Lower lobe of right lung (tissue), 2 donors: ENCODE measurements around the gene CTCF. TPM values are rescaled to one million over a fixed set of nuclear protein-coding genes. Genes with fewer than 3 reads are reported as not detected.

ENCODE experiments used
- ATAC-seq, 2 donors: fragments of 200-7000 bp; cut with Tn5 transposase; one replicate each; pipeline ENCODE4 v1.9.1; 2020 to 2022; ENCODE audit warnings: mild to moderate bottlenecking in 2 of 2, moderate library complexity in 2 of 2
- DNase-seq: peaks from one replicate; pipeline ENCODE4 v3.0.0-alpha.2; 2020
- H3K27ac ChIP-seq: fragments of 200-600 bp; one replicate; pipeline ENCODE4 v1.8.0; 2022
- H3K27me3 ChIP-seq: fragments of 200-600 bp; one replicate; pipeline ENCODE4 v1.8.0; 2022; ENCODE audit warnings: low read depth
- H3K36me3 ChIP-seq: fragments of 200-600 bp; one replicate; pipeline ENCODE4 v1.8.0; 2022; ENCODE audit warnings: mild to moderate bottlenecking
- H3K4me1 ChIP-seq: fragments of 200-600 bp; one replicate; pipeline ENCODE4 v1.8.0; 2022
- H3K4me3 ChIP-seq: fragments of 200-600 bp; one replicate; pipeline ENCODE4 v1.8.0; 2022; ENCODE audit warnings: mild to moderate bottlenecking
- H3K9me3 ChIP-seq: fragments of 200-600 bp; one replicate; pipeline ENCODE4 v1.8.0; 2022
- intact Hi-C: fragments of 100-400 bp; cut with DNase I; formaldehyde crosslinking; loops from one replicate; pipeline ENCODE4 v1.11.0; 2022
- total RNA-seq: library from RNA; stranded (reverse); fragmentation: NEBNext Ultra II Directional; extraction: Animal tissue kit (Norgen Biotek cat#: 25700); gene quantifications from one replicate; pipeline ENCODE4 v1.2.1, GENCODE V29; 2021
- TF ChIP-seq, protein P1 (sequence below): fragments of 200-600 bp; IDR thresholded peaks from one replicate; pipeline ENCODE4 v1.8.0; 2022; ENCODE audit warnings: antibody characterized with exemption, mild to moderate bottlenecking
- donor health status: DM: no; HTN: yes; CAD: no; lungs with severe emphysema.

CTCF gene
- total RNA-seq, 1 donor from 2014 or later, result 36.2 TPM

- ATAC-seq (peak; percentile 19 to 21), DNase-seq (no peak)
- Histone ChIP-seq H3K4me1 (peaks cover 25% of the 10 kb centered on the region), H3K36me3 (peaks cover 37% of the 10 kb centered on the region), H3K4me3 (no peak overlapping the region), H3K9me3 (no peaks in the 10 kb centered on the region), H3K27ac (peak overlapping the region; percentile 67), H3K27me3 (no peaks in the 10 kb centered on the region)
- intact Hi-C loops, result no loop called here
- TF ChIP-seq, protein P1, sequence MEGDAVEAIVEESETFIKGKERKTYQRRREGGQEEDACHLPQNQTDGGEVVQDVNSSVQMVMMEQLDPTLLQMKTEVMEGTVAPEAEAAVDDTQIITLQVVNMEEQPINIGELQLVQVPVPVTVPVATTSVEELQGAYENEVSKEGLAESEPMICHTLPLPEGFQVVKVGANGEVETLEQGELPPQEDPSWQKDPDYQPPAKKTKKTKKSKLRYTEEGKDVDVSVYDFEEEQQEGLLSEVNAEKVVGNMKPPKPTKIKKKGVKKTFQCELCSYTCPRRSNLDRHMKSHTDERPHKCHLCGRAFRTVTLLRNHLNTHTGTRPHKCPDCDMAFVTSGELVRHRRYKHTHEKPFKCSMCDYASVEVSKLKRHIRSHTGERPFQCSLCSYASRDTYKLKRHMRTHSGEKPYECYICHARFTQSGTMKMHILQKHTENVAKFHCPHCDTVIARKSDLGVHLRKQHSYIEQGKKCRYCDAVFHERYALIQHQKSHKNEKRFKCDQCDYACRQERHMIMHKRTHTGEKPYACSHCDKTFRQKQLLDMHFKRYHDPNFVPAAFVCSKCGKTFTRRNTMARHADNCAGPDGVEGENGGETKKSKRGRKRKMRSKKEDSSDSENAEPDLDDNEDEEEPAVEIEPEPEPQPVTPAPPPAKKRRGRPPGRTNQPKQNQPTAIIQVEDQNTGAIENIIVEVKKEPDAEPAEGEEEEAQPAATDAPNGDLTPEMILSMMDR, result no peak
These were observed 123.2 kb downstream of the CTCF start for GRCh38 chr16:67685388-67686112.

Other genes starting within 250 kb of the CTCF start
- 0.74 TPM for gene KCTD19, start 235.8 kb upstream of the CTCF start, total RNA-seq
- gene LRRC36, start 235.7 kb upstream of the CTCF start, total RNA-seq, result 42.1 TPM
- 123 TPM for gene TPPP3, start 169.0 kb upstream of the CTCF start, total RNA-seq
- 18.9 TPM for gene ZDHHC1, start 146.0 kb upstream of the CTCF start, total RNA-seq
- gene HSD11B2, start 131.4 kb upstream of the CTCF start, total RNA-seq, result 2.9 TPM
- gene ATP6V0D1, start 81.4 kb upstream of the CTCF start, total RNA-seq, result 175 TPM
- gene AGRP, start 79.0 kb upstream of the CTCF start, total RNA-seq, result 8.5 TPM
- gene RIPOR1, start 33.7 kb upstream of the CTCF start, total RNA-seq, result 112 TPM
- gene CARMIL2, start 82.6 kb downstream of the CTCF start, total RNA-seq, result 2.4 TPM
- 16.6 TPM for gene ACD, start 97.7 kb downstream of the CTCF start, total RNA-seq
- gene PARD6A, start 98.4 kb downstream of the CTCF start, total RNA-seq, result 5.5 TPM
- gene ENKD1, start 104.2 kb downstream of the CTCF start, total RNA-seq, result 19.4 TPM
- gene C16orf86, start 104.3 kb downstream of the CTCF start, total RNA-seq, result 5.3 TPM
- gene GFOD2, start 156.8 kb downstream of the CTCF start, total RNA-seq, result 18.9 TPM
- gene RANBP10, start 244.0 kb downstream of the CTCF start, total RNA-seq, result 21.7 TPM
- 3.5 TPM for gene TSNAXIP1, start 244.4 kb downstream of the CTCF start, total RNA-seq